K562 (cell line): ENCODE results near the gene GPR35.

Experiments used
- ATF2 ChIP-seq: sonication (generic); formaldehyde crosslinking; IDR thresholded peaks from 2 replicates; pipeline ENCODE4 v1.8.1; 2022; ENCODE audit warnings: missing genetic modification reagents
- CTCF ChIP-seq, 3 experiments: IDR thresholded peaks in 2 of 3; conservative IDR thresholded peaks in 1 of 3; 2 replicates each; pipeline ENCODE4 v1.5.1; 2011 to 2012; ENCODE audit warnings: low read length in 3 of 3, mild to moderate bottlenecking in 3 of 3, control low read depth in 2 of 3, improper control_type of control experiment in 1 of 3, inconsistent platforms in 1 of 3, low read depth in 1 of 3, mixed read lengths in 1 of 3, moderate library complexity in 1 of 3; ENCODE audit not compliant: insufficient read depth in 2 of 3
- MAX ChIP-seq: sonication (generic); formaldehyde crosslinking; IDR thresholded peaks from 2 replicates; pipeline ENCODE4 v1.9.0; 2022; ENCODE audit warnings: mild to moderate bottlenecking, missing genetic modification reagents
- NFYB ChIP-seq: IDR thresholded peaks from 2 replicates; pipeline ENCODE4 v1.6.1; 2011; ENCODE audit warnings: mild to moderate bottlenecking, moderate library complexity; ENCODE audit not compliant: insufficient read length; ENCODE audit errors: extremely low read depth
- NR2F6 ChIP-seq: fragments of 450-650 bp; formaldehyde crosslinking; IDR thresholded peaks from 2 replicates; pipeline ENCODE4 v1.4.0; 2020; ENCODE audit warnings: mild to moderate bottlenecking
- RAD21 ChIP-seq, 2 experiments: fragments of 250-450 bp in 1 of 2; fragments of 450-650 bp in 1 of 2; sonication (Bioruptor Pico) in 1 of 2; formaldehyde crosslinking in 1 of 2; IDR thresholded peaks in 1 of 2; conservative IDR thresholded peaks in 1 of 2; 2 replicates each; pipeline versions ENCODE4 v1.4.0 to v1.8.0; 2020 to 2022; ENCODE audit warnings: mild to moderate bottlenecking in 2 of 2, moderate library complexity in 1 of 2
- ZBED1 ChIP-seq: IDR thresholded peaks from 2 replicates; pipeline ENCODE4 v1.6.1; 2014

GRCh38 chr2:240632306-240632721, 7.0 kb downstream of the GPR35 start:
- TF ChIP-seq NFYB (no peak), CTCF (IDR thresholded peaks at IDR 0.05 in 2 of 3, conservative IDR thresholded peaks at IDR 0.05 in 1 of 3; ENCODE audit: insufficient read depth in 2 of 3, low read depth in 1 of 3, low read length in 3 of 3) (no peak), MAX (no peak), ATF2 (CRISPR knock-in tag) (no peak), ZBED1 (no peak), NR2F6 (CRISPR knock-in tag) (no peak), RAD21 (CRISPR knock-in tag; conservative IDR thresholded peaks at IDR 0.05 in 1 of 2, IDR thresholded peaks at IDR 0.05 in 1 of 2) (no peak)
